BE2C (cell line): ENCODE results near the gene GEMIN7.
A peak's percentile ranks its signal among the peaks of the same experiment; 100 is the strongest.

Source experiments
- DNase-seq: peaks from one replicate; pipeline ENCODE4 v3.0.0-alpha.2; 2020
- H3K27me3 ChIP-seq: fragments of 250-450 bp; sonication (Bioruptor Pico); 2 replicates; pipeline ENCODE4 v1.5.1; 2020; ENCODE audit warnings: mild to moderate bottlenecking
- H3K36me3 ChIP-seq: fragments of 250-450 bp; sonication (Bioruptor Pico); 2 replicates; pipeline ENCODE4 v1.5.1; 2020; ENCODE audit warnings: mild to moderate bottlenecking
- H3K4me1 ChIP-seq: fragments of 250-450 bp; sonication (Bioruptor Pico); 2 replicates; pipeline ENCODE4 v1.5.1; 2020
- H3K4me3 ChIP-seq: 2 replicates; pipeline ENCODE4 v1.5.1; 2011; ENCODE audit warnings: low read depth, low read length
- H3K9me3 ChIP-seq: fragments of 250-450 bp; sonication (Bioruptor Pico); 2 replicates; pipeline ENCODE4 v1.5.1; 2020
- TF ChIP-seq, protein P1 (sequence below): IDR thresholded peaks from 2 replicates; pipeline ENCODE4 v1.5.1; 2012; ENCODE audit warnings: mild to moderate bottlenecking, low read depth, low read length

The GEMIN7 gene

DNA sequence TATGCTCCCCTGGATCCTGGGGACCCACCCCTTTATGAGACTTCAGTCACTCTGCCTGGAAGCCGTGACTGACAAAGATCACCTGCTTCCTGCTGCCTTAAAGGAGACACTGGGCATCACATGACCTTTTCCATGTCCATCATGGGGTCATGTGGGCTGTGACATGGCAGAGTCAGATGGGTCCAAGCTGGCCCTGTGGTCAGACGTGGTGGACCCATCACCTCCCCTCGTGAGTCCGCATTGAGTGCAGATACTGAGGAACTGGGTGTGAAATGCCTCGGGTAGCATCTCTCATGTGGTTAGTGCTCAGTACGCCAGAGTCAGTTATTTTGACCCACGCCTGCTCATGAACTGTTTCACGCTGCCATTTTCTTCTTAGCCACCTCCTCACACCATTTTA is 54.6 kb downstream of the GEMIN7 start:
- DNase-seq: no peak
- Histone ChIP-seq H3K36me3 (no peaks in the 10 kb centered on the region), H3K4me3 (no peak overlapping the region), H3K9me3 (no peaks in the 10 kb centered on the region), H3K4me1 (no peaks in the 10 kb centered on the region), H3K27me3 (no peaks in the 10 kb centered on the region)
- TF ChIP-seq, protein P1, sequence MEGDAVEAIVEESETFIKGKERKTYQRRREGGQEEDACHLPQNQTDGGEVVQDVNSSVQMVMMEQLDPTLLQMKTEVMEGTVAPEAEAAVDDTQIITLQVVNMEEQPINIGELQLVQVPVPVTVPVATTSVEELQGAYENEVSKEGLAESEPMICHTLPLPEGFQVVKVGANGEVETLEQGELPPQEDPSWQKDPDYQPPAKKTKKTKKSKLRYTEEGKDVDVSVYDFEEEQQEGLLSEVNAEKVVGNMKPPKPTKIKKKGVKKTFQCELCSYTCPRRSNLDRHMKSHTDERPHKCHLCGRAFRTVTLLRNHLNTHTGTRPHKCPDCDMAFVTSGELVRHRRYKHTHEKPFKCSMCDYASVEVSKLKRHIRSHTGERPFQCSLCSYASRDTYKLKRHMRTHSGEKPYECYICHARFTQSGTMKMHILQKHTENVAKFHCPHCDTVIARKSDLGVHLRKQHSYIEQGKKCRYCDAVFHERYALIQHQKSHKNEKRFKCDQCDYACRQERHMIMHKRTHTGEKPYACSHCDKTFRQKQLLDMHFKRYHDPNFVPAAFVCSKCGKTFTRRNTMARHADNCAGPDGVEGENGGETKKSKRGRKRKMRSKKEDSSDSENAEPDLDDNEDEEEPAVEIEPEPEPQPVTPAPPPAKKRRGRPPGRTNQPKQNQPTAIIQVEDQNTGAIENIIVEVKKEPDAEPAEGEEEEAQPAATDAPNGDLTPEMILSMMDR: no peak

GRCh38 chr19:45135176-45135885 is 56.3 kb downstream of the GEMIN7 start:
- H3K4me1 ChIP-seq: no peaks in the 10 kb centered on the region
- H3K4me3 ChIP-seq: no peak overlapping the region
- H3K36me3 ChIP-seq: no peaks in the 10 kb centered on the region; the same call in 1 of the 2 replicates

DNA sequence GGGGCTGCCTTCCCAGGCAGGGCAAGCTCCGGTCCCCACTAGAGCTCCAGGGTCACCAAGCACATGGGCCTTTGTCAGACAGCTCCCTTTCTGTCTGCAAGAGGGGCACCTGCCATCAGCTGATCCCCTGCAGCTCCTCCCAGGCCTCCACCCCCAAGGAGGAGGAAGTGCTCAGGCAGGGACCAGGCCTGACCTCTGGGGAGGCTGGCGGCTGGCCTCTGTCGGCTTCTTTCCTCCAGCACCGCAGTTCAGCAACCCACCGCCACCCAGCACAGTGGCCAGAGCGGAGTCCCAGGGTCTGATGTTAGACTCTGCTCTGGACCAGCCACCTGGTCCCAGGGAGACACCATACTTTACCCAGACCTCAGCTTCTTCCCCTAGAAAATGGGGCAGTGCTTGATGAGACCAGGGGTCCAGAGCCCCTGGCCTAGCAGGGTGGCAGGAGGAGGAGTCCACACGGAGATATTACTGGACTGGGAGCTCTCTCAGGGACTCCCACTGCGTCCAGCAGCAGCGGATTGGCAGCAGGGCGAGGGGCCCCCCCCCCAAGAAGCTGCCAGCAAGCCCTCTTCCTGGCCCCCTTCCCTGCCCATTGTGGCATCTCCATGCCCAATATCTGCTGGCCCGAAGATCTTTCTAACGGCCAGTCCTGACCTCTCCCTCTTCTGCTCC is 57.6 kb downstream of the GEMIN7 start:
- peak; percentile 8 for DNase-seq
- no peak overlapping the region for H3K4me3 ChIP-seq
- no peaks in the 10 kb centered on the region for H3K27me3 ChIP-seq
- TF ChIP-seq, protein P1: no peak
- H3K36me3 ChIP-seq: peaks cover 13% of the 10 kb centered on the region
- H3K9me3 ChIP-seq: no peaks in the 10 kb centered on the region
- H3K4me1 ChIP-seq: no peaks in the 10 kb centered on the region

More at GRCh38 chr19:45135176-45135885, 56.3 kb downstream of the GEMIN7 start:
- TF ChIP-seq, protein P1: no peak
- Histone ChIP-seq H3K27me3 (no peaks in the 10 kb centered on the region), H3K9me3 (no peaks in the 10 kb centered on the region)
- DNase-seq: no peak

DNA sequence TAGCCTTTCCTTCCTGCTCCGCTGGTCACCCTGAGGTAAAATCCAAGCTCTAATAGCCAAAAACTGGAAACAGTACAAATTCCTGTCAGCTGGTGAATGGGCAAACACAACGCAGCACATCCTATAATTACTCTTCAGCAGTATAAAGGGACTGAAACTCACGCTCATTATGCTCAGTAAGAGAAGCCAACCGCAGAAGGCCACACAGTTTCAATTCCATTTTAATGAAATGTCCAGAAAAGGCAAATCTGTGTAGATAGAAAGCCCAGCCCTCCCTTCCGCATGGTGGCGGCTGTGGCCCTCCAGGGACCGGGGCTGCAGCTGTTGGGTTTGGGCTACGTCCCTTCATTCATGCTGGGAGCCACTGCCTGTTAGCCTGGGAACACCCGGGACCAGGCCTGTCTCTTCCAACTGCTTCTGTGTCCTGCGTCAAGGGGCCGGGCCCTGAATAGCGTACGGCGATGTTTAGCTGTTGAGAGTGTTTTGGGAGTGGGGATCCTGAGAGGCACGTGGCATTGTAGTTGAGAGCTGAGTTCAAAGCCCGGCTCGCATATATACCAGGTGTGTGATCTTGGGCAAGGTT is 58.2 kb downstream of the GEMIN7 start:
- Histone ChIP-seq H3K9me3 (no peaks in the 10 kb centered on the region), H3K36me3 (peaks cover 18% of the 10 kb centered on the region), H3K4me1 (no peaks in the 10 kb centered on the region), H3K4me3 (no peak overlapping the region), H3K27me3 (no peaks in the 10 kb centered on the region)
- TF ChIP-seq, protein P1: no peak
- DNase-seq: peak; percentile 11

GRCh38 chr19:45138303-45138751 is 59.3 kb downstream of the GEMIN7 start:
- no peak overlapping the region for H3K4me3 ChIP-seq
- DNase-seq: no peak
- H3K27me3 ChIP-seq: no peaks in the 10 kb centered on the region
- H3K36me3 ChIP-seq: peaks cover 27% of the 10 kb centered on the region
- TF ChIP-seq, protein P1: no peak
- no peaks in the 10 kb centered on the region for H3K9me3 ChIP-seq
- H3K4me1 ChIP-seq: no peaks in the 10 kb centered on the region
